Natural killer cell (primary cell): ENCODE results near the gene COL11A2. TPM values are rescaled to one million over a fixed set of nuclear protein-coding genes. Genes with fewer than 3 reads are reported as not detected.
A peak's percentile ranks its signal among the peaks of the same experiment; 100 is the strongest.

ENCODE experiments used
- ATAC-seq, 3 donors: fragments of 150-1000 bp in 2 of 3; fragments of 200-7000 bp in 1 of 3; cut with Tn5 transposase; 1 replicate in 1 of 3; 2 replicates in 2 of 3; pipeline ENCODE4 v1.10.0; 2021; ENCODE audit warnings: mild to moderate bottlenecking in 2 of 3, moderate library complexity in 2 of 3
- DNase-seq, 2 donors: peaks; one replicate each; pipeline versions ENCODE4 v3.0.0 to v3.0.0-alpha.2; 2013 to 2021; ENCODE audit warnings: mixed read lengths in 1 of 2
- H3K27ac ChIP-seq: one replicate; pipeline ENCODE4 v1.5.1; 2013; ENCODE audit warnings: mild to moderate bottlenecking, low read length
- H3K27me3 ChIP-seq: one replicate; pipeline ENCODE4 v1.6.1; 2013; ENCODE audit warnings: low read length; ENCODE audit not compliant: control insufficient read depth, insufficient read depth
- H3K36me3 ChIP-seq: one replicate; pipeline ENCODE4 v1.6.1; 2013; ENCODE audit warnings: low read length; ENCODE audit not compliant: control insufficient read depth, insufficient read depth
- H3K4me1 ChIP-seq: one replicate; pipeline ENCODE4 v1.6.1; 2013; ENCODE audit warnings: low read length; ENCODE audit not compliant: control insufficient read depth, insufficient read depth
- H3K4me3 ChIP-seq: one replicate; pipeline ENCODE4 v1.5.1; 2013; ENCODE audit warnings: low read length
- H3K9me3 ChIP-seq: one replicate; pipeline ENCODE4 v1.6.1; 2013; ENCODE audit warnings: low read length; ENCODE audit not compliant: control insufficient read depth, insufficient read depth
- H3K27ac Mint-ChIP-seq, 2 donors: one replicate each; pipeline ENCODE4 v1.8.0; 2022; ENCODE audit warnings: mild to moderate bottlenecking in 2 of 2, mixed read lengths in 2 of 2, moderate library complexity in 1 of 2
- H3K27me3 Mint-ChIP-seq, 2 donors: one replicate each; pipeline ENCODE4 v1.8.0; 2022; ENCODE audit warnings: low read depth in 2 of 2, mixed read lengths in 2 of 2
- H3K36me3 Mint-ChIP-seq: one replicate; pipeline ENCODE4 v1.8.0; 2022; ENCODE audit warnings: mixed read lengths
- H3K4me1 Mint-ChIP-seq, 2 donors: one replicate each; pipeline ENCODE4 v1.8.0; 2022; ENCODE audit warnings: mixed read lengths in 2 of 2
- H3K4me3 Mint-ChIP-seq: one replicate; pipeline ENCODE4 v1.8.0; 2022; ENCODE audit warnings: mild to moderate bottlenecking, moderate library complexity, mixed read lengths
- H3K9me3 Mint-ChIP-seq, 2 donors: one replicate each; pipeline ENCODE4 v1.8.0; 2022; ENCODE audit warnings: mixed read lengths in 2 of 2
- CTCF ChIP-seq: fragments of 200-600 bp; IDR thresholded peaks from one replicate; pipeline ENCODE4 v1.8.0; 2022; ENCODE audit warnings: antibody characterized with exemption
- WGBS: methylation state at CpG from one replicate; pipeline ENCODE4 v1.1.7; 2013; ENCODE audit warnings: missing lambda C conversion rate; ENCODE audit not compliant: insufficient coverage; 5-methylcytosine and 5-hydroxymethylcytosine counted together
- intact Hi-C: fragments of 100-400 bp; cut with micrococcal nuclease; formaldehyde crosslinking; loops from one replicate; pipeline ENCODE4 v1.14.2; 2022
- total RNA-seq, 4 donors: library from RNA; stranded (reverse); fragments of 120-200 nt in 1 of 4; gene quantifications; one replicate each; pipeline versions ENCODE4 v1.2.3 to v1.2.4, GENCODE V29; 2013 to 2022

The COL11A2 gene
- total RNA-seq, result 1 to 10 TPM in 1 of 3 donors, under 1 TPM in 2; 0.93 to 2.0 (median 0.94) TPM
- total RNA-seq (2013), result 0.61 TPM

- peaks cover 17% of the 10 kb centered on the region for H3K36me3 Mint-ChIP-seq
- peaks cover 18% of the 10 kb centered on the region for H3K27me3 ChIP-seq
- peaks cover 21% of the 10 kb centered on the region for H3K4me1 ChIP-seq
- H3K36me3 ChIP-seq, result peaks cover 30% of the 10 kb centered on the region
- H3K4me3 ChIP-seq, result peak within 1 kb of the TSS; percentile 19
- H3K27me3 Mint-ChIP-seq, result peaks cover 38 to 40% of the 10 kb centered on the region in 2 donors
- H3K4me3 Mint-ChIP-seq, result peak within 1 kb of the TSS; percentile 79
- peak within 1 kb of the TSS in 1 of 2 donors; percentile 71 for H3K27ac Mint-ChIP-seq
- TF ChIP-seq CTCF, result no peak
- no peak within 1 kb of the TSS for H3K27ac ChIP-seq
- no peaks in the 10 kb centered on the region for H3K9me3 Mint-ChIP-seq
- intact Hi-C loops, result no loop called here
- WGBS, result 10% methylated on average over 27 of the region's 35 CpGs
- DNase-seq, result peak in 1 of 2 donors; percentile 62
- H3K4me1 Mint-ChIP-seq, result peaks cover 10 to 35% of the 10 kb centered on the region in 2 donors
- H3K9me3 ChIP-seq, result no peaks in the 10 kb centered on the region
- peak; percentile 8 to 58 (median 58) for ATAC-seq
Observed at GRCh38 chr6:33192105-33192646, at the start of gene COL11A2. Gene COL11A2, minus strand, starts transcription at chr6:33192467. Its CDS starts 227 bp downstream, at chr6:33192240.

GRCh38 chr6:33241968-33242367 is 49.7 kb upstream of the COL11A2 start:
- WGBS, result no CpG with 5 or more reads among the region's 3 CpGs
- Mint-ChIP-seq H3K4me1 (no peaks in the 10 kb centered on the region), H3K9me3 (no peaks in the 10 kb centered on the region), H3K27me3 (peaks cover 20 to 28% of the 10 kb centered on the region in 2 donors), H3K4me3 (no peak overlapping the region), H3K36me3 (no peaks in the 10 kb centered on the region), H3K27ac (no peak overlapping the region)
- Histone ChIP-seq H3K9me3 (no peaks in the 10 kb centered on the region), H3K4me3 (no peak overlapping the region), H3K27me3 (no peaks in the 10 kb centered on the region), H3K36me3 (no peaks in the 10 kb centered on the region), H3K4me1 (no peaks in the 10 kb centered on the region), H3K27ac (no peak overlapping the region)
- no peak for TF ChIP-seq CTCF
- DNase-seq (peak in 1 of 2 donors; percentile 19), ATAC-seq (no peak)
- intact Hi-C loops, result no loop called here

- peaks cover 38 to 42% of the 10 kb centered on the region in 2 donors for H3K27me3 Mint-ChIP-seq
Observed at GRCh38 chr6:33237741-33238140, 45.5 kb upstream of the COL11A2 start.

More at GRCh38 chr6:33237741-33238140, 45.5 kb upstream of the COL11A2 start:
- Histone ChIP-seq H3K27ac (no peak overlapping the region), H3K9me3 (no peaks in the 10 kb centered on the region), H3K36me3 (no peaks in the 10 kb centered on the region), H3K4me1 (no peaks in the 10 kb centered on the region), H3K4me3 (no peak overlapping the region), H3K27me3 (peaks cover 3% of the 10 kb centered on the region)
- H3K4me3 Mint-ChIP-seq, result no peak overlapping the region
- intact Hi-C loops, result no loop called here
- no peak overlapping the region for H3K27ac Mint-ChIP-seq
- no peaks in the 10 kb centered on the region for H3K4me1 Mint-ChIP-seq
- H3K36me3 Mint-ChIP-seq, result no peaks in the 10 kb centered on the region
- no peak for ATAC-seq
- 77% methylated on average over 2 of the region's 2 CpGs for WGBS
- TF ChIP-seq CTCF, result no peak
- H3K9me3 Mint-ChIP-seq, result no peaks in the 10 kb centered on the region
- DNase-seq, result no peak
